HepG2 (cell line): Measurements from ENCODE around the gene CCDC201.

Source experiments
- HNRNPLL ChIP-seq: fragments of 200-400 bp; formaldehyde crosslinking; IDR thresholded peaks from 2 replicates; pipeline ENCODE4 v1.6.1; 2017; ENCODE audit warnings: mild to moderate bottlenecking, low read depth, low read length; ENCODE audit not compliant: poor library complexity, severe bottlenecking
- KDM5A ChIP-seq: fragments of 200-600 bp; sonication (generic); IDR thresholded peaks from 2 replicates; pipeline ENCODE4 v1.7.0; 2018; ENCODE audit warnings: antibody characterized with exemption, mild to moderate bottlenecking, low read length, borderline replicate concordance
- POLR2A ChIP-seq, 2 experiments: IDR thresholded peaks; 2 replicates each; pipeline ENCODE4 v1.6.1; 2011; ENCODE audit warnings: low read depth in 2 of 2, low read length in 2 of 2, mild to moderate bottlenecking in 1 of 2, moderate library complexity in 1 of 2; ENCODE audit not compliant: insufficient read depth in 1 of 2
- REPIN1 ChIP-seq: sonication (generic); formaldehyde crosslinking; IDR thresholded peaks from 2 replicates; pipeline ENCODE4 v1.8.0; 2022; ENCODE audit warnings: missing genetic modification reagents, low read depth, mild to moderate bottlenecking, borderline replicate concordance
- ZC3H4 ChIP-seq: sonication (generic); formaldehyde crosslinking; IDR thresholded peaks from 2 replicates; pipeline ENCODE4 v1.4.0; 2020; ENCODE audit warnings: missing genetic modification reagents, borderline replicate concordance
- ZNF761 ChIP-seq: sonication (generic); formaldehyde crosslinking; conservative IDR thresholded peaks from 2 replicates; pipeline ENCODE4 v1.4.0; 2020; ENCODE audit warnings: mild to moderate bottlenecking, missing genetic modification reagents
- ZNF777 ChIP-seq: sonication (generic); formaldehyde crosslinking; IDR thresholded peaks from 2 replicates; pipeline ENCODE4 v1.4.0; 2020; ENCODE audit warnings: missing genetic modification reagents
- ZNF788 ChIP-seq: sonication (generic); formaldehyde crosslinking; IDR thresholded peaks from 2 replicates; pipeline ENCODE4 v1.5.0; 2020; ENCODE audit warnings: mild to moderate bottlenecking, missing genetic modification reagents, borderline replicate concordance
- TF ChIP-seq, protein P1 (sequence below): sonication (generic); formaldehyde crosslinking; IDR thresholded peaks from 2 replicates; pipeline ENCODE4 v1.4.0; 2020; ENCODE audit warnings: mild to moderate bottlenecking, missing genetic modification reagents
- TF ChIP-seq, protein P2 (sequence below): sonication (generic); formaldehyde crosslinking; IDR thresholded peaks from 2 replicates; pipeline ENCODE4 v1.5.1; 2020; ENCODE audit warnings: missing genetic modification reagents, mild to moderate bottlenecking, borderline replicate concordance

GRCh38 chr7:45886931-45887667 is 14.2 kb upstream of the CCDC201 start:
- no peak for TF ChIP-seq ZNF788
- TF ChIP-seq REPIN1 = no peak
- no peak for TF ChIP-seq ZNF761
- no peak for TF ChIP-seq ZC3H4 (CRISPR knock-in tag)
- TF ChIP-seq KDM5A = no peak
- TF ChIP-seq, protein P1, sequence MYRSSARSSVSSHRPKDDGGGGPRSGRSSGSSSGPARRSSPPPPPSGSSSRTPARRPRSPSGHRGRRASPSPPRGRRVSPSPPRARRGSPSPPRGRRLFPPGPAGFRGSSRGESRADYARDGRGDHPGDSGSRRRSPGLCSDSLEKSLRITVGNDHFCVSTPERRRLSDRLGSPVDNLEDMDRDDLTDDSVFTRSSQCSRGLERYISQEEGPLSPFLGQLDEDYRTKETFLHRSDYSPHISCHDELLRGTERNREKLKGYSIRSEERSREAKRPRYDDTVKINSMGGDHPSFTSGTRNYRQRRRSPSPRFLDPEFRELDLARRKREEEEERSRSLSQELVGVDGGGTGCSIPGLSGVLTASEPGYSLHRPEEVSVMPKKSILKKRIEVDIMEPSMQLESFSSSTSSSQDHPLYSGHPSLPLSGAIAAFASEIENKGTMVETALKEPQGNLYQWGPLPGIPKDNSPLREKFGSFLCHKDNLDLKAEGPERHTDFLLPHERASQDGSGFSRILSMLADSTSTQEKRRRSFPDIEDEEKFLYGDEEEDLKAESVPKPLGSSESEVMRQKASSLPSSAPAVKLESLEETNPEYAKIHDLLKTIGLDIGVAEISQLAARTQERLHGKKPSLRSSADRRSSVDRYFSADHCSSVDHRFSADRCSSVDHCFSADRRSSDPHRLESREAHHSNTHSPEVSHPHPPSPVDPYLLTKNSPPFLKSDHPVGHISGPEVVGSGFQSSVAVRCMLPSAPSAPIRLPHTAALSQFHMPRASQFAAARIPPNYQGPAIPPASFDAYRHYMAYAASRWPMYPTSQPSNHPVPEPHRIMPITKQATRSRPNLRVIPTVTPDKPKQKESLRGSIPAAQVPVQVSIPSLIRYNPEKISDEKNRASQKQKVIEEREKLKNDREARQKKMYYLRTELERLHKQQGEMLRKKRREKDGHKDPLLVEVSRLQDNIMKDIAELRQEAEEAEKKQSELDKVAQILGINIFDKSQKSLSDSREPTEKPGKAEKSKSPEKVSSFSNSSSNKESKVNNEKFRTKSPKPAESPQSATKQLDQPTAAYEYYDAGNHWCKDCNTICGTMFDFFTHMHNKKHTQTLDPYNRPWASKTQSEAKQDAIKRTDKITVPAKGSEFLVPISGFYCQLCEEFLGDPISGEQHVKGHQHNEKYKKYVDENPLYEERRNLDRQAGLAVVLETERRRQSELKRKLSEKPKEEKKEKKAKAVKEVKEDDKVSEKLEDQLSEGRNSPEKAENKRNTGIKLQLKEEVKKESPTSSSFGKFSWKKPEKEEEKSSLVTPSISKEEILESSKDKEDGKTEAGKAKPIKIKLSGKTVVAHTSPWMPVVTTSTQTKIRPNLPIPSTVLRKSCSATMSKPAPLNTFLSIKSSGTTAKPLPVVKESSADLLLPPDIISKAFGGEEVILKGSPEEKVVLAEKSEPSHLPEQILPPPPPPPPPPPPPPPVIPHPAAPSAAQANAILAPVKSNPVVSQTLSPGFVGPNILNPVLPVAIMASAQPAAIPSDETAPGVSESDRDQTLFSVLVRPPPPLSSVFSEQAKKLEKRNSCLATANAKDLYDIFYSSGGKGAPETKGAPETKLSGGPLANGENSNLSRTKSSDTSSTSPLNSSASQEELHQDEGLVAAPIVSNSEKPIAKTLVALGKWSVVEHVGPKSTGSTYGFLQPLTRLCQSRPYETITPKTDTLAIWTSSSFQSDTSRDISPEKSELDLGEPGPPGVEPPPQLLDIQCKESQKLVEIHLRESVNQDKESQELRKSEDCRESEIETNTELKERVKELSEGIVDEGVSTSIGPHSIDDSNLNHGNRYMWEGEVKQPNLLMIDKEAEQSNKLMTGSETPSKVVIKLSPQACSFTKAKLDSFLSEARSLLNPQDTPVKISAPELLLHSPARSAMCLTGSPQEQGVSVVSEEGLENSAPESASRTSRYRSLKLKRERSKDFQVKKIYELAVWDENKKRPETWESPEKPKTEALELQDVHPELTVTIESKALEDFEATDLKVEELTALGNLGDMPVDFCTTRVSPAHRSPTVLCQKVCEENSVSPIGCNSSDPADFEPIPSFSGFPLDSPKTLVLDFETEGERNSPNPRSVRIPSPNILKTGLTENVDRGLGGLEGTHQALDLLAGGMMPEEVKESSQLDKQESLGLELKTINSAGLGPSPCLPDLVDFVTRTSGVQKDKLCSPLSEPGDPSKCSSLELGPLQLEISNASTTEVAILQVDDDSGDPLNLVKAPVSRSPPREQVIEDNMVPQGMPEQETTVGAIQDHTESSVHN (CRISPR knock-in tag) = no peak
- no peak for TF ChIP-seq HNRNPLL
- no peak for TF ChIP-seq POLR2A (IDR thresholded peaks at IDR 0.05; ENCODE audit: insufficient read depth in 1 of 2, low read depth in 2 of 2, low read length in 2 of 2)
- TF ChIP-seq ZNF777 = no peak
- TF ChIP-seq, protein P2, sequence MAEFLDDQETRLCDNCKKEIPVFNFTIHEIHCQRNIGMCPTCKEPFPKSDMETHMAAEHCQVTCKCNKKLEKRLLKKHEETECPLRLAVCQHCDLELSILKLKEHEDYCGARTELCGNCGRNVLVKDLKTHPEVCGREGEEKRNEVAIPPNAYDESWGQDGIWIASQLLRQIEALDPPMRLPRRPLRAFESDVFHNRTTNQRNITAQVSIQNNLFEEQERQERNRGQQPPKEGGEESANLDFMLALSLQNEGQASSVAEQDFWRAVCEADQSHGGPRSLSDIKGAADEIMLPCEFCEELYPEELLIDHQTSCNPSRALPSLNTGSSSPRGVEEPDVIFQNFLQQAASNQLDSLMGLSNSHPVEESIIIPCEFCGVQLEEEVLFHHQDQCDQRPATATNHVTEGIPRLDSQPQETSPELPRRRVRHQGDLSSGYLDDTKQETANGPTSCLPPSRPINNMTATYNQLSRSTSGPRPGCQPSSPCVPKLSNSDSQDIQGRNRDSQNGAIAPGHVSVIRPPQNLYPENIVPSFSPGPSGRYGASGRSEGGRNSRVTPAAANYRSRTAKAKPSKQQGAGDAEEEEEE (CRISPR knock-in tag) = no peak
